Measurements from ENCODE around the gene SEMA4B.

Gene SEMA4B

GRCh38 chr15:90240856-90241255 lies 39.7 kb downstream of the SEMA4B start:
- TF ChIP-seq EZH2phosphoT487 (IDR thresholded peaks at IDR 0.05; ENCODE audit: borderline replicate concordance, low read length), result no peak
- no peak for TF ChIP-seq CTCF (IDR thresholded peaks at IDR 0.05; ENCODE audit: low read depth, low read length, poor library complexity, severe bottlenecking)
- no peaks in the 10 kb centered on the region for H3F3A ChIP-seq (ENCODE audit: control insufficient read depth, insufficient read depth)
- H4K20me1 ChIP-seq (ENCODE audit: control insufficient read depth, insufficient read depth, low read depth, low read length), result no peaks in the 10 kb centered on the region
- no peaks in the 10 kb centered on the region for H3K9me3 ChIP-seq (ENCODE audit: control insufficient read depth, insufficient read depth, low read length)
- no peaks in the 10 kb centered on the region for H3K27me3 ChIP-seq (ENCODE audit: control insufficient read depth, low read length)
- peaks cover 8% of the 10 kb centered on the region for H3K36me3 ChIP-seq (ENCODE audit: control insufficient read depth, low read length)
- H3K4me2 ChIP-seq (ENCODE audit: low read length), result no peak overlapping the region
- H3K27ac ChIP-seq (ENCODE audit: low read depth, low read length), result no peak overlapping the region
- no peak overlapping the region for H3K4me3 ChIP-seq (ENCODE audit: low read length)
- H3K79me2 ChIP-seq (ENCODE audit: control insufficient read depth, low read length), result no peaks in the 10 kb centered on the region
- H3K4me1 ChIP-seq (ENCODE audit: control insufficient read depth, low read length), result no peaks in the 10 kb centered on the region
- no peaks in the 10 kb centered on the region for H3K9me2 ChIP-seq (replicated peaks; ENCODE audit: control insufficient read depth, low read length)

DNA sequence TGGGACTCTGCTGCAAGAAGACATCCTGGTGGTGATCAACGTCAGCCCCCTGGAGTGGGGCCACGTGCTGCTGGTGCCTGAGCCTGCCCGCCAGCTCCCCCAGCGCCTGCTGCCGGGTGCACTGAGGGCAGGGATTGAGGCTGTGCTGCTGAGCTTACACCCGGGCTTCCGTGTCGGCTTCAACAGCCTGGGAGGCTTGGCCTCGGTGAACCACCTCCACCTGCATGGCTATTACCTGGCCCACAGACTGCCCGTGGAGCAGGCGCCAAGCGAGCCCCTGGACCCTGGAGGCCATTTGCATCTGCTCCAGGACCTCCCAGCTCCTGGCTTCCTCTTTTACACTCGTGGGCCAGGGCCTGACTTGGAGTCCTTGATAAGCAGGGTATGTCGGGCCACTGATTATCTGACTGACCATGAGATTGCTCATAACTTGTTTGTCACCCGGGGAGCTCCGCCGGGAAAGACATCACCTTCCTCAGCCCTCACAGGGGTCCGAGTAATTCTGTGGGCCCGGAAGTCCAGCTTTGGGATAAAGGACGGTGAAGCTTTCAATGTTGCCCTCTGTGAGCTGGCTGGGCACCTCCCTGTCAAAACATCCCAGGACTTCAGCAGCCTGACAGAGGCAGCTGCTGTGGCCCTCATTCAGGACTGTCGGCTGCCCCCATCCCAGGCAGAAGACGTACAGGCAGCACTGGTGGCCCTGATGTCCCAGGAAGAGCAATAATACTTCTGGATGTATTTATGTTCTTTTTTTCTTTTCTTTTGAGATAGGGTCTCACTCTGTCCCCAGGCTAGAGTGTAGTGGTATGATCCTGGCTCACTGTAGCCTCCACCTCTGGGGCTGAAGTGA lies 40.4 kb downstream of the SEMA4B start:
- no peaks in the 10 kb centered on the region for H4K20me1 ChIP-seq (ENCODE audit: control insufficient read depth, insufficient read depth, low read depth, low read length)
- H3K9me3 ChIP-seq (ENCODE audit: control insufficient read depth, insufficient read depth, low read length), result no peaks in the 10 kb centered on the region
- no peaks in the 10 kb centered on the region for H3K9me2 ChIP-seq (replicated peaks; ENCODE audit: control insufficient read depth, low read length)
- H3K27ac ChIP-seq (ENCODE audit: low read depth, low read length), result no peak overlapping the region
- H3K36me3 ChIP-seq (ENCODE audit: control insufficient read depth, low read length), result peaks cover 8% of the 10 kb centered on the region
- H3K4me1 ChIP-seq (ENCODE audit: control insufficient read depth, low read length), result no peaks in the 10 kb centered on the region
- H3K4me2 ChIP-seq (ENCODE audit: low read length), result no peak overlapping the region
- H3K79me2 ChIP-seq (ENCODE audit: control insufficient read depth, low read length), result no peaks in the 10 kb centered on the region
- no peak overlapping the region for H3K4me3 ChIP-seq (ENCODE audit: low read length)
- H3F3A ChIP-seq (ENCODE audit: control insufficient read depth, insufficient read depth), result no peaks in the 10 kb centered on the region
- H3K27me3 ChIP-seq (ENCODE audit: control insufficient read depth, low read length), result no peaks in the 10 kb centered on the region
- no peak for TF ChIP-seq CTCF (IDR thresholded peaks at IDR 0.05; ENCODE audit: low read depth, low read length, poor library complexity, severe bottlenecking)
- TF ChIP-seq EZH2phosphoT487 (IDR thresholded peaks at IDR 0.05; ENCODE audit: borderline replicate concordance, low read length), result no peak

- H3K9me2 ChIP-seq (replicated peaks; ENCODE audit: control insufficient read depth, low read length), result no peaks in the 10 kb centered on the region
- no peak overlapping the region for H3K4me2 ChIP-seq (ENCODE audit: low read length)
- no peaks in the 10 kb centered on the region for H3K9me3 ChIP-seq (ENCODE audit: control insufficient read depth, insufficient read depth, low read length)
- H3K4me3 ChIP-seq (ENCODE audit: low read length), result no peak overlapping the region
- no peaks in the 10 kb centered on the region for H4K20me1 ChIP-seq (ENCODE audit: control insufficient read depth, insufficient read depth, low read depth, low read length)
- no peaks in the 10 kb centered on the region for H3K79me2 ChIP-seq (ENCODE audit: control insufficient read depth, low read length)
- TF ChIP-seq CTCF (IDR thresholded peaks at IDR 0.05; ENCODE audit: low read depth, low read length, poor library complexity, severe bottlenecking), result no peak
- no peak for TF ChIP-seq EZH2phosphoT487 (IDR thresholded peaks at IDR 0.05; ENCODE audit: borderline replicate concordance, low read length)
- H3K27me3 ChIP-seq (ENCODE audit: control insufficient read depth, low read length), result no peaks in the 10 kb centered on the region
- peaks cover 4% of the 10 kb centered on the region for H3K4me1 ChIP-seq (ENCODE audit: control insufficient read depth, low read length)
- no peaks in the 10 kb centered on the region for H3K36me3 ChIP-seq (ENCODE audit: control insufficient read depth, low read length)
- H3K27ac ChIP-seq (ENCODE audit: low read depth, low read length), result no peak overlapping the region
- H3F3A ChIP-seq (ENCODE audit: control insufficient read depth, insufficient read depth), result peaks cover 7% of the 10 kb centered on the region; the same call in 1 of the 2 replicates
Observed at GRCh38 chr15:90243943-90244639, 43.0 kb downstream of the SEMA4B start.
